IPS-18c (cell line): ENCODE data around the gene PRR20G.
"Not testable (repeated sequence)": the region's sequence is repeated elsewhere in the genome, so short reads cannot be mapped to it uniquely, and the experiment has no call there.

Source experiments
- H3K4me3 ChIP-seq: 2 replicates; pipeline ENCODE4 v1.7.0; 2013; ENCODE audit warnings: low read depth, mild to moderate bottlenecking, low read length, moderate library complexity; ENCODE audit not compliant: insufficient read depth
- H3K9me3 ChIP-seq: one replicate; pipeline ENCODE4 v1.6.1; 2013; ENCODE audit warnings: mild to moderate bottlenecking, low read length, moderate library complexity; ENCODE audit not compliant: control insufficient read depth, insufficient read depth

Gene PRR20G

DNA sequence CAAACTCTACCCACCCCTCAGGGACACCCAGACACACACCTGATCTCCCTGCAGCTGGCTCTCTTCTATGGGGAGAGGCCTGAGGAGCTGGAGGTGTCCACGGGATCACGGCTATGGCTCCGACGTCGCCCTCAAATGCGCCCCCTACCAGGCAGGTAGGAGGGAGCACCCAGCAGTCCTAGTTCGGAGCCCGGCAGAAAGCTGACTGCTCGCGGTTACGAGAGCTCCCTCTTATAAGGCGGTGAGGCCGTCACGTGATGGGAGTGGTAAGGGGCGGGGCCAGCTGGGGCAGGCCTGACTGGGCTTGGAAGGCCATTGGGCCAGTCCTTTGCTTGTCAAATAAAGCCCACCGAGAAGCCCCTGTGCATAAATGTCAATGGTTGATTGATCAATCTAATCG is at the start of gene PRR20G:
Gene PRR20G (minus strand): TSS at position 207 of the 400 bp plus-strand sequence. CDS start 681 bp downstream, outside the sequence.
- H3K4me3 ChIP-seq: no peak within 1 kb of the TSS
- peaks cover 5% of the 10 kb centered on the region for H3K9me3 ChIP-seq

- Histone ChIP-seq H3K9me3 (peaks cover 2% of the 10 kb centered on the region), H3K4me3 (no peak overlapping the region)
These were observed 49.2 kb upstream of the PRR20G start for GRCh38 chr3:127337001-127337400.

DNA sequence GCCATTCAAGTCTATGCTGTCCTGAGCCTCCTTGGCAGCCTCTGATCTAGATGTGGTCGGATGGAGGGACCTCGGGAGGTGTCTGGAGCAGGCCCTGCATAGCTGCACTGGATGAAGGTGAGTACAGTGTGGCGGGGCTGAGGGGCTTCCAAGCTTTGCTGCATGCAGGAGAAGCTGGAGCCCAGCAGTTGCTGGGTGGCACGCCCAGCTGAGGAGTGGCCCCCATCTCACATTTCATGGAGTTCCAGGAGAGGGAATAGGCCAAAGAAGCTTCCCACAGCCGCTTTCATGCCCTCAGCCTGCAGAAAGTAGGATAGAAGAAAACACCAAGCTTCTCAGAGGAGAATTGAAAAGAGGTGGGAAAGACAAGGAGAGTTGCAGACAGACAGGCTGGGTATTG is 48.3 kb upstream of the PRR20G start:
- Histone ChIP-seq H3K4me3 (no peak overlapping the region), H3K9me3 (peaks cover 2% of the 10 kb centered on the region)

DNA sequence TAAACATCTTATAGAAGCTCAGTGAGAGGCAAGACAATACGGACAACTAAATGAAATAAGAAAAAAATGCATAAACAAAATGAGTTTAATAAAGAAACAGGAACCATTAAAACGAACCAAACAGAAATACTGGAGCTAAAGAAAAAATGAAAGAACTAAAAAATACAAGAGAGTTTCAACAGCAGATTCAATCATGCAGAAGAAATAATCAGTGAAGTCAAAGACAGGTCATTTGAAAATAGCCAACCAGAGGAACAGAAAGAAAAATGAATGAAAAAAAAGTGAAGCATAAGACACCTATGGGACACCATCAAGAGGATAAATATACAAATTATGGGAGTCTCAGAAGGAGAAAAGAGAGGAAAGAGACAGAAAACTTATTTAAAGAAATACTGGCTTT is 42.5 kb upstream of the PRR20G start:
- H3K9me3 ChIP-seq: no peaks in the 10 kb centered on the region
- H3K4me3 ChIP-seq: no peak overlapping the region

GRCh38 chr3:127329631-127330285 is 41.9 kb upstream of the PRR20G start:
- H3K4me3 ChIP-seq: no peak overlapping the region
- H3K9me3 ChIP-seq: no peaks in the 10 kb centered on the region

- Histone ChIP-seq H3K4me3 (no peak overlapping the region), H3K9me3 (no peaks in the 10 kb centered on the region)
These were observed 40.6 kb upstream of the PRR20G start for GRCh38 chr3:127328421-127328820.

- no peaks in the 10 kb centered on the region for H3K9me3 ChIP-seq
- no peak overlapping the region for H3K4me3 ChIP-seq
These were observed 38.5 kb upstream of the PRR20G start for GRCh38 chr3:127326341-127326740.

- H3K9me3 ChIP-seq: no peaks in the 10 kb centered on the region
- no peak overlapping the region for H3K4me3 ChIP-seq
These were observed 37.7 kb upstream of the PRR20G start for GRCh38 chr3:127325629-127325961.

DNA sequence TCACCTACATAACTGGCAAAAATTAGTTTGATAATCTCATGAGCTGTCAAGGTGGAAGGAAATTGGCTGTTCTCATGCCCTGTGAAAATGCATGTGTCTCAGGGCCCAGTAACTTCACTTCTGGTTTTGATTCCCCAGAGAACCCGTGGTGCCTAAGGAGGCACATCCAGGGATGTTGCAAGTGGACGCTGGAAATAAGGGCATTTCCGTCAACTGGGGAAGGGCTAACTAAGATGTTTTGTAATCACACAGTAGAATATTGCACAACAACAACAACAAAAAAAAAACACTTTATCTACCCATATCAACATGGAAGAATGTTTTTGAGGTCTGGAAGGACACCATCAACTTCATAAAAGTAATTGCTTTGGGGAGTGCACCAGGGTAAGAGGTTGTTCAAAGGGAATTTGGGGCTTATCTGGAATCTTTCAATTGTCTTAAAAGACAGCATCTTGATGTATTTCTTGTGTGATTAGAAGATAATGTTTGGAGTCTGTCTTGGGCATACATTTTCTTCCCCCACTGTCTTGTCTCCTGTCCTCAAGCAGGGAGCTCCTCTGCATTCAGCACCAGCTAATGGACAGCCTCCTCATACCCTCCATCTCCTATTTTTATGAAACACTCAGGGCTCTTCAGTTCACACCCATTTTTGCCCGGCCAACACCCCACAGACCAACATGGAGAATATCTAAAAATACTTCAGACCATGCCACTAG is 37.2 kb upstream of the PRR20G start:
- Histone ChIP-seq H3K9me3 (no peaks in the 10 kb centered on the region), H3K4me3 (no peak overlapping the region)

DNA sequence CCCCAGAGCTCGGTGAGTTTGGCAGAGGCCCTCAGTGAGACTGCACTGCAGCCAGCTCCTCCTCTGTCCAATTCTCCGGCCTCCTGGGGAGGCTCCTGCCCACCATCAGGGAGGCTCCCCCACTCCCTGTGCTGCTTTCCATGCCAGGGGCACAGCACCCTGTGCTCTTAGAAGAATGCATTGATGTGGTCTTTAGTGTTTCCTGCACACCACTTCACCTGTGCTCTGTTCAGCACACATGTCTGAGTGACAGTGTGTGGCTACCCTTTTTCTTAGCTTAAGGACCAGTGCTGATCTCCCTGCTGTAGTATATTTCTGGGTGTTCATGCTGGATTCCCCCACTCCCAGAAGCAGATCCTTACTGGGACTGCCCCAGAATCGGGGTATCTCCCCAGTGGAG is 36.2 kb upstream of the PRR20G start:
- Histone ChIP-seq H3K9me3 (no peaks in the 10 kb centered on the region), H3K4me3 (no peak overlapping the region)

DNA sequence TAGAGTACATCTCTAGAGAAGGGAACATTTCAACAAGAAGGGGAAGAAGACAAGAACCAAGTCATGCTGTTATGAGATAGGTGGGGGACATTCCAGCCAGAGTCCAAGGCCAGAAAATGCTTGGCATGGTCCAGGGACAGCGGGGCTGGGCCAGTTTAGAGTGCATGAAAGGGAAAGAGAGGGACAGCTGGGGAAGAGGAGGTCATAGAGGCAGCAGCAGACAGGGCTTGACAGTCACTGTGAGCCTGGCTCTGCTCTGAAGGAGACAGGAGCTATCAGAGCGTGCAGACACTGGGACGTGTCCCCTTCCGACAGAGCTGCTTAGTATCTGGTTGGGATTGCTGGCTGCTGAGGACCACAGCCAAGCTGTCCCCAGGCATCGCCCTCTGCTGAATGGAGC is 35.7 kb upstream of the PRR20G start:
- H3K9me3 ChIP-seq: no peaks in the 10 kb centered on the region
- no peak overlapping the region for H3K4me3 ChIP-seq

GRCh38 chr3:127321371-127321770 is 33.5 kb upstream of the PRR20G start:
- no peaks in the 10 kb centered on the region for H3K9me3 ChIP-seq
- no peak overlapping the region for H3K4me3 ChIP-seq

DNA sequence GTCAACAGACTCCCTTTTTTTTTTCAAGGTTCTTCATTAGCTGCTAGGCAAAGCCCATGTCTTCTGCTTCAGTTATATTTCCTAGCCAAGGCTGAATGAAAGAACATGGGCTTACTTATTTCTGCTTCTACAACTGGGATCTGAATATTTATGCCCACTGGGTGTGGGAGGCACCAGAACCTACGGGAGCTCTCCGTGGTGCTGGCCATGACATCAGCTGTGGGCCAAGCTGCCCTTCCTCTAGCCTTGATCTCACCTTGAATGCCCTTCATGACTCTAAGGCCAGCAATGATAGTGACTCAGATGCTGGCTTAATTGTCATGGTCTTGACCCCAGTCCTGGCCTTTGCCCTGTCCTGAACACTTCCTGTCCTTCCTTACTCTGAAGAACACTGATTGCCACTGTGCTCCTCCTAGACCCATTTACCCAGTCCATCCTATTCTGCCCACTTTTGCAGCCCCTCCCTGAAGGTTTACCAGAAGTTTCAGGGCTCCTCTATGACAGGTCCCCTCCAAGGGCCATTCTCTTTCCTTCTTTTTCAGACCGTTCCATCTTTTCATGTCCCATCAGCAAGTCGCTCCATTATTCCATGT is 32.8 kb upstream of the PRR20G start:
- H3K9me3 ChIP-seq: no peaks in the 10 kb centered on the region

GRCh38 chr3:127316685-127317084 is 28.8 kb upstream of the PRR20G start:
- Histone ChIP-seq H3K9me3 (no peaks in the 10 kb centered on the region), H3K4me3 (no peak overlapping the region)

More for the DNA sequence above, 32.8 kb upstream of the PRR20G start:
- no peak overlapping the region for H3K4me3 ChIP-seq

- peaks cover 2% of the 10 kb centered on the region for H3K9me3 ChIP-seq
- H3K4me3 ChIP-seq: no peak overlapping the region
These were observed 25.0 kb upstream of the PRR20G start for GRCh38 chr3:127312818-127313217.

- not testable (repeated sequence) for H3K9me3 ChIP-seq, H3K4me3 ChIP-seq
These were observed 21.0 kb upstream of the PRR20G start for GRCh38 chr3:127308821-127309220.

DNA sequence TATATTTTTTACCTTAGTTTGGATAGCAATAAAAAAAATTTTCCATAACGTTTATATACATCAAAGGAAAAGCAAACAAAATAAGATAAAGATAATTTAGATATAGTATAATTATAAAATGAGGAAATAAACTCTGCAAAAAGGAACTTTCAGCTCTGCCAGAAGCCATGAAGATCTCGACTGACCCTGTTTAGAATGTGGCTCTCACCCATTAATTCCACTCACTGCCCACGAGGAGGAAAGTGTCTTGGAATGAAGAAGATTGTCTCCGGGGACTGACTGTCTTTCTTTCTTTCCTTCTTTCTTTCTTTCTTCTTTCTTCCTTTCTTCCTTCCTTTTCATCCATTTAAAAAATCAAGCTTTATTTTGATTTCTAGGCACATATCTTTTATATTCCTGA is 20.1 kb upstream of the PRR20G start:
- Histone ChIP-seq H3K9me3 (peaks cover 2% of the 10 kb centered on the region), H3K4me3 (no peak overlapping the region)

- Histone ChIP-seq H3K4me3 (no peak overlapping the region), H3K9me3 (peaks cover 2% of the 10 kb centered on the region)
These were observed 19.4 kb upstream of the PRR20G start for GRCh38 chr3:127307112-127307835.
